ENCODE data around the gene SPINT1. TPM values are rescaled to one million over a fixed set of nuclear protein-coding genes. Genes with fewer than 3 reads are reported as not detected.

SPINT1 gene
- total and polyA plus RNA-seq, 7 experiments from 2014 or later: 1.00 to 8.9 (median 3.6) TPM

DNA sequence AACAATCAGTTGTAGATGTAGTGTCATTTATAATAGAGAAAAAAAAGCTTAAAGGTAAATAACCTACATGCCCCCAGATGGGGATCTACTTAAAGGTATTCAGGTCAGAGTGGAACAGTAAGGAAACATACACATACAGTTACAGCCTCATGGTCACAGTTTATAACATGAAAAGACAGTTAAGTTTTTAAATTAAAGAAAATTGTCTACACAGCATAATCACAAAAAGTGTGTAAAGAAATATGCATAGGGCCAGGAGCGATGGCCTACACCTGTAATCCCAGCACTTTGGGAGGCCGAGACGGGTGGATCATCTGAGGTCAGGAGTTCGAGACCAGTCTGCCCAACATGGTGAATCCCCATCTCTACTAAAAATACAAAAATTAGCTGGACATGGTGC, 23.4 kb downstream of the SPINT1 start:
- no peaks in the 10 kb centered on the region for H3K4me1 ChIP-seq (ENCODE audit: control insufficient read depth in 2 of 2, insufficient read depth in 2 of 2, low read length in 2 of 2)
- no peak overlapping the region for H3K27ac ChIP-seq (ENCODE audit: low read depth, low read length)
- DNase-seq: no peak
- no peaks in the 10 kb centered on the region for H3K36me3 Mint-ChIP-seq
- intact Hi-C loops (cut with micrococcal nuclease): no loop called here
- H3K4me1 Mint-ChIP-seq: peaks cover 0 to 8% (median 0%) of the 10 kb centered on the region in 7 donors
- no peaks in the 10 kb centered on the region for H3K9me3 Mint-ChIP-seq
- no peaks in the 10 kb centered on the region for H3K36me3 ChIP-seq (ENCODE audit: control insufficient read depth in 2 of 3, insufficient read depth in 3 of 3, low read length in 3 of 3)
- H3K9me3 ChIP-seq (ENCODE audit: control insufficient read depth in 2 of 3, low read length in 3 of 3): no peaks in the 10 kb centered on the region
- POLR2A ChIA-PET: no interaction called here
- no peak overlapping the region for H3K4me3 Mint-ChIP-seq
- H3K4me3 ChIP-seq (ENCODE audit: low read length): no peak overlapping the region
- no peak for ATAC-seq
- CTCF ChIA-PET: no interaction called here
- H3K27me3 ChIP-seq (ENCODE audit: control insufficient read depth in 2 of 2, insufficient read depth in 2 of 2, low read length in 2 of 2): no peaks in the 10 kb centered on the region
- no peak overlapping the region for H3K27ac Mint-ChIP-seq
- H3K27me3 Mint-ChIP-seq: peaks cover 0 to 8% (median 0%) of the 10 kb centered on the region in 5 donors

GRCh38 chr15:40869686-40870085, 25.8 kb downstream of the SPINT1 start:
- peak overlapping the region in 1 of 9 donors; percentile 20 for H3K27ac Mint-ChIP-seq
- no peak overlapping the region for H3K4me3 Mint-ChIP-seq
- Histone ChIP-seq H3K36me3 (ENCODE audit: control insufficient read depth in 2 of 3, insufficient read depth in 3 of 3, low read length in 3 of 3) (no peaks in the 10 kb centered on the region), H3K4me3 (ENCODE audit: low read length) (no peak overlapping the region), H3K27ac (ENCODE audit: low read depth, low read length) (no peak overlapping the region), H3K4me1 (ENCODE audit: control insufficient read depth in 2 of 2, insufficient read depth in 2 of 2, low read length in 2 of 2) (peaks cover 0 to 6% of the 10 kb centered on the region in 2 donors), H3K9me3 (ENCODE audit: control insufficient read depth in 2 of 3, low read length in 3 of 3) (no peaks in the 10 kb centered on the region), H3K27me3 (ENCODE audit: control insufficient read depth in 2 of 2, insufficient read depth in 2 of 2, low read length in 2 of 2) (no peaks in the 10 kb centered on the region)
- H3K27me3 Mint-ChIP-seq: peaks cover 0 to 22% (median 6%) of the 10 kb centered on the region in 5 donors
- peaks cover 4 to 18% (median 5%) of the 10 kb centered on the region in 7 donors for H3K4me1 Mint-ChIP-seq
- no peaks in the 10 kb centered on the region for H3K9me3 Mint-ChIP-seq
- ChIA-PET CTCF (interaction anchor here (7.3 kb wide), 1 partner anchor 12 kb away, joined by 47 read pairs; no protein-coding TSS in a partner anchor), POLR2A (no interaction called here)
- intact Hi-C loops (cut with micrococcal nuclease): no loop called here
- DNase-seq (no peak), ATAC-seq (no peak)
- peaks cover 0 to 2% (median 0%) of the 10 kb centered on the region in 5 donors for H3K36me3 Mint-ChIP-seq

- H3K9me3 Mint-ChIP-seq: no peaks in the 10 kb centered on the region
- POLR2A ChIA-PET: no interaction called here
- no peaks in the 10 kb centered on the region for H3K36me3 ChIP-seq (ENCODE audit: control insufficient read depth in 2 of 3, insufficient read depth in 3 of 3, low read length in 3 of 3)
- H3K27me3 Mint-ChIP-seq: peaks cover 0 to 22% (median 6%) of the 10 kb centered on the region in 5 donors
- no peak overlapping the region for H3K27ac ChIP-seq (ENCODE audit: low read depth, low read length)
- peaks cover 0 to 6% of the 10 kb centered on the region in 2 donors for H3K4me1 ChIP-seq (ENCODE audit: control insufficient read depth in 2 of 2, insufficient read depth in 2 of 2, low read length in 2 of 2)
- no peaks in the 10 kb centered on the region for H3K9me3 ChIP-seq (ENCODE audit: control insufficient read depth in 2 of 3, low read length in 3 of 3)
- no peak overlapping the region for H3K4me3 ChIP-seq (ENCODE audit: low read length)
- no peaks in the 10 kb centered on the region for H3K27me3 ChIP-seq (ENCODE audit: control insufficient read depth in 2 of 2, insufficient read depth in 2 of 2, low read length in 2 of 2)
- no peak overlapping the region for H3K27ac Mint-ChIP-seq
- intact Hi-C loops (cut with micrococcal nuclease): no loop called here
- no peak overlapping the region for H3K4me3 Mint-ChIP-seq
- CTCF ChIA-PET: interaction anchor here (7.3 kb wide), 1 partner anchor 13 kb away, joined by 47 read pairs; no protein-coding TSS in a partner anchor
- DNase-seq: no peak
- H3K4me1 Mint-ChIP-seq: peaks cover 4 to 18% (median 5%) of the 10 kb centered on the region in 7 donors
- peaks cover 0 to 2% (median 0%) of the 10 kb centered on the region in 5 donors for H3K36me3 Mint-ChIP-seq
- no peak for ATAC-seq
Observed at GRCh38 chr15:40870716-40871115, 26.9 kb downstream of the SPINT1 start.

GRCh38 chr15:40871749-40872617, 28.1 kb downstream of the SPINT1 start:
- Mint-ChIP-seq H3K9me3 (no peaks in the 10 kb centered on the region), H3K36me3 (peaks cover 0 to 2% (median 0%) of the 10 kb centered on the region in 5 donors), H3K27ac (peak overlapping the region in 1 of 9 donors; percentile 56), H3K4me3 (peak overlapping the region in 6 of 10 donors; percentile 12 to 65 (median 26)), H3K4me1 (peaks cover 4 to 18% (median 5%) of the 10 kb centered on the region in 7 donors), H3K27me3 (peaks cover 0 to 18% (median 6%) of the 10 kb centered on the region in 5 donors)
- DNase-seq (no peak), ATAC-seq (no peak)
- peaks cover 0 to 6% of the 10 kb centered on the region in 2 donors for H3K4me1 ChIP-seq (ENCODE audit: control insufficient read depth in 2 of 2, insufficient read depth in 2 of 2, low read length in 2 of 2)
- no peaks in the 10 kb centered on the region for H3K9me3 ChIP-seq (ENCODE audit: control insufficient read depth in 2 of 3, low read length in 3 of 3)
- ChIA-PET CTCF (interaction anchor here (0.7 to 7.3 kb wide), 3 partner anchors 15 to 204 kb away, joined by 3 to 47 read pairs (median 7); partner anchors contain the start of gene VPS18), POLR2A (no interaction called here)
- intact Hi-C loops (cut with micrococcal nuclease): no loop called here
- no peaks in the 10 kb centered on the region for H3K27me3 ChIP-seq (ENCODE audit: control insufficient read depth in 2 of 2, insufficient read depth in 2 of 2, low read length in 2 of 2)
- H3K4me3 ChIP-seq (ENCODE audit: low read length): no peak overlapping the region
- no peak overlapping the region for H3K27ac ChIP-seq (ENCODE audit: low read depth, low read length)
- no peaks in the 10 kb centered on the region for H3K36me3 ChIP-seq (ENCODE audit: control insufficient read depth in 2 of 3, insufficient read depth in 3 of 3, low read length in 3 of 3)

- peaks cover 4 to 18% (median 5%) of the 10 kb centered on the region in 7 donors for H3K4me1 Mint-ChIP-seq
- no peaks in the 10 kb centered on the region for H3K9me3 Mint-ChIP-seq
- Histone ChIP-seq H3K9me3 (ENCODE audit: control insufficient read depth in 2 of 3, low read length in 3 of 3) (no peaks in the 10 kb centered on the region), H3K4me3 (ENCODE audit: low read length) (peak overlapping the region; percentile 53), H3K4me1 (ENCODE audit: control insufficient read depth in 2 of 2, insufficient read depth in 2 of 2, low read length in 2 of 2) (peaks cover 0 to 6% of the 10 kb centered on the region in 2 donors), H3K36me3 (ENCODE audit: control insufficient read depth in 2 of 3, insufficient read depth in 3 of 3, low read length in 3 of 3) (no peaks in the 10 kb centered on the region), H3K27me3 (ENCODE audit: control insufficient read depth in 2 of 2, insufficient read depth in 2 of 2, low read length in 2 of 2) (no peaks in the 10 kb centered on the region), H3K27ac (ENCODE audit: low read depth, low read length) (no peak overlapping the region)
- CTCF ChIA-PET: interaction anchor here (0.6 to 7.3 kb wide), 4 partner anchors 16 to 21 kb away, joined by 3 to 47 read pairs (median 5); partner anchors contain the start of gene VPS18
- H3K27me3 Mint-ChIP-seq: peaks cover 0 to 16% (median 6%) of the 10 kb centered on the region in 5 donors
- DNase-seq (no peak), ATAC-seq (no peak)
- POLR2A ChIA-PET: no interaction called here
- intact Hi-C loops (cut with micrococcal nuclease): loop anchor here in 1 of 2 donors (1.0 kb wide), 1 partner anchor 21 kb away; the partner anchor contains the start of gene VPS18
- peak overlapping the region; percentile 54 to 88 (median 80) for H3K4me3 Mint-ChIP-seq
- H3K36me3 Mint-ChIP-seq: peaks cover 0 to 2% (median 0%) of the 10 kb centered on the region in 5 donors
- peak overlapping the region in 1 of 9 donors; percentile 56 for H3K27ac Mint-ChIP-seq
Observed at GRCh38 chr15:40872791-40873693, 29.2 kb downstream of the SPINT1 start.
